Neuronal stem cell (in vitro differentiated cells): ENCODE results near the gene DTD2.

Experiments
- DNase-seq: peaks from one replicate; pipeline ENCODE4 v3.0.0-alpha.2; 2013; ENCODE audit warnings: low spot score
- H2AFZ ChIP-seq: one replicate; pipeline ENCODE4 v1.6.1; 2013; ENCODE audit warnings: mild to moderate bottlenecking, low read length, inconsistent platforms
- H2AK5ac ChIP-seq: 2 replicates; pipeline ENCODE4 v1.6.1; 2013; ENCODE audit warnings: low read depth, mild to moderate bottlenecking, inconsistent platforms, low read length, moderate library complexity, mixed read lengths
- H2BK120ac ChIP-seq: 2 replicates; pipeline ENCODE4 v1.6.1; 2013; ENCODE audit warnings: low read depth, mild to moderate bottlenecking, inconsistent platforms, low read length, moderate library complexity, mixed read lengths
- H2BK12ac ChIP-seq: one replicate; pipeline ENCODE4 v1.6.1; 2013; ENCODE audit warnings: low read length, inconsistent platforms
- H2BK15ac ChIP-seq: 2 replicates; pipeline ENCODE4 v1.6.1; 2013; ENCODE audit warnings: mild to moderate bottlenecking, low read length, inconsistent platforms, mixed read lengths
- H2BK5ac ChIP-seq: one replicate; pipeline ENCODE4 v1.6.1; 2013; ENCODE audit warnings: inconsistent platforms, mild to moderate bottlenecking, low read length, moderate library complexity
- H3K14ac ChIP-seq: one replicate; pipeline ENCODE4 v1.6.1; 2013; ENCODE audit warnings: low read length, inconsistent platforms
- H3K18ac ChIP-seq: 2 replicates; pipeline ENCODE4 v1.6.1; 2013; ENCODE audit warnings: low read length, inconsistent platforms
- H3K23ac ChIP-seq: 2 replicates; pipeline ENCODE4 v1.6.1; 2013; ENCODE audit warnings: low read depth, mild to moderate bottlenecking, mixed read lengths, low read length, inconsistent platforms; ENCODE audit not compliant: poor library complexity
- H3K27ac ChIP-seq: replicated peaks from 3 replicates; pipeline ENCODE4 v1.5.1; 2013; ENCODE audit warnings: low read length, inconsistent platforms
- H3K27me3 ChIP-seq, 3 experiments: 2 replicates each; pipeline ENCODE4 v1.6.1; 2013; ENCODE audit warnings: low read length in 3 of 3, mild to moderate bottlenecking in 2 of 3, inconsistent platforms in 1 of 3, low read depth in 1 of 3, mixed read lengths in 1 of 3, moderate library complexity in 1 of 3; ENCODE audit not compliant: control insufficient read depth in 3 of 3, insufficient read depth in 3 of 3
- H3K36me3 ChIP-seq, 2 donors: replicated peaks in 1 of 2; 2 replicates each; pipeline ENCODE4 v1.6.1; 2013; ENCODE audit warnings: low read length in 2 of 2; ENCODE audit not compliant: control insufficient read depth in 2 of 2, insufficient read depth in 2 of 2
- H3K4ac ChIP-seq: 2 replicates; pipeline ENCODE4 v1.6.1; 2013; ENCODE audit warnings: inconsistent platforms, mild to moderate bottlenecking, low read length, moderate library complexity
- H3K4me1 ChIP-seq, 2 donors: 1 replicate in 1 of 2; 2 replicates in 1 of 2; pipeline ENCODE4 v1.6.1; 2013; ENCODE audit warnings: low read length in 2 of 2, low read depth in 1 of 2; ENCODE audit not compliant: control insufficient read depth in 2 of 2, insufficient read depth in 1 of 2
- H3K4me2 ChIP-seq: one replicate; pipeline ENCODE4 v1.6.1; 2013; ENCODE audit warnings: mild to moderate bottlenecking, low read length, inconsistent platforms; ENCODE audit not compliant: insufficient read depth, poor library complexity, severe bottlenecking
- H3K4me3 ChIP-seq, 2 donors: 2 replicates each; pipeline ENCODE4 v1.5.1; 2013; ENCODE audit warnings: low read length in 2 of 2, mild to moderate bottlenecking in 2 of 2, inconsistent platforms in 1 of 2, moderate library complexity in 1 of 2
- H3K79me1 ChIP-seq: one replicate; pipeline ENCODE4 v1.6.1; 2013; ENCODE audit warnings: low read depth, mild to moderate bottlenecking, inconsistent platforms, low read length, moderate library complexity
- H3K9ac ChIP-seq: one replicate; pipeline ENCODE4 v1.6.1; 2013; ENCODE audit warnings: mild to moderate bottlenecking, low read depth, low read length, inconsistent platforms; ENCODE audit not compliant: poor library complexity
- H3K9me3 ChIP-seq, 2 donors: replicated peaks in 1 of 2; 2 replicates each; pipeline versions ENCODE3 to v1.6.1; 2013; ENCODE audit warnings: low read length in 2 of 2, mild to moderate bottlenecking in 2 of 2, inconsistent platforms in 1 of 2, low read depth in 1 of 2, mixed read lengths in 1 of 2, moderate library complexity in 1 of 2; ENCODE audit not compliant: control insufficient read depth in 2 of 2, insufficient read depth in 1 of 2
- H4K8ac ChIP-seq: one replicate; pipeline ENCODE4 v1.6.1; 2013; ENCODE audit warnings: low read depth, mild to moderate bottlenecking, inconsistent platforms, low read length, moderate library complexity
- H4K91ac ChIP-seq: one replicate; pipeline ENCODE4 v1.6.1; 2013; ENCODE audit warnings: low read length, low read depth, mild to moderate bottlenecking, inconsistent platforms; ENCODE audit not compliant: poor library complexity
- WGBS, 2 donors: extraction: QIAGEN DNeasy Blood & Tissue Kit; methylation state at CpG; one replicate each; pipeline ENCODE4 v1.1.7; 2013; ENCODE audit warnings: missing lambda C conversion rate in 2 of 2, mixed read lengths in 1 of 2; ENCODE audit not compliant: insufficient read length in 2 of 2, insufficient replicate concordance in 1 of 2; ENCODE audit errors: extremely low coverage in 2 of 2; 5-methylcytosine and 5-hydroxymethylcytosine counted together

The DTD2 gene

DNA sequence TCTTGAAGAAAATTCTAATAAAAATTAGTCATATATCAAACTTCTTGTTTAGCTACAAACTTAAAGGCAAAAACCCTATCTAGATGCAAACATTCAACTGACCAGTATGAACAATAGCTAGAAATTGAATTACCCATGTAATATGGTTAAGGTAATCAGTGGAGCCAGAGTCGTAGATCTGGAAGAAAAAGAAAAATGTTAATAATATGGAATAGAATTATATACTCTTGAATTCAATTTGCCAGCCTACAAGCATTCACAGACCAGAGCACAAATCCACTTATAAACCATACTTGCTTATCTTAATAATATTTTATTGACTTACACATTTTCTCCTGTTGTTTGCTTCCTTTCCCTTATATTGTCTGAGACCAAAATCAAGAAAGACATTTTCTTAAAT, 29.3 kb downstream of the DTD2 start:
- Histone ChIP-seq H3K9ac (no peak overlapping the region), H3K23ac (no peak overlapping the region), H3K4me1 (peaks cover 0 to 2% of the 10 kb centered on the region in 2 donors), H3K4ac (no peak overlapping the region), H3K27ac (no peak overlapping the region), H3K9me3 (peaks cover 0 to 13% of the 10 kb centered on the region in 2 donors), H3K36me3 (no peaks in the 10 kb centered on the region), H2BK120ac (no peak overlapping the region), H2BK12ac (no peak overlapping the region), H3K27me3 (no peaks in the 10 kb centered on the region), H3K14ac (no peak overlapping the region), H2AK5ac (no peak overlapping the region), H3K79me1 (no peaks in the 10 kb centered on the region), H4K91ac (no peak overlapping the region), H3K4me3 (no peak overlapping the region), H3K18ac (no peak overlapping the region), H2BK5ac (no peak overlapping the region), H2AFZ (no peak overlapping the region), H2BK15ac (no peak overlapping the region), H4K8ac (no peak overlapping the region), H3K4me2 (no peak overlapping the region)
- WGBS, 2 donors, result no CpG with 5 or more reads among the region's 1 CpG
- DNase-seq, result no peak

GRCh38 chr14:31426663-31427062, 30.6 kb downstream of the DTD2 start:
- peaks cover 0 to 5% of the 10 kb centered on the region in 2 donors for H3K9me3 ChIP-seq
- no peak overlapping the region for H2BK5ac ChIP-seq
- no peak overlapping the region for H3K14ac ChIP-seq
- no peaks in the 10 kb centered on the region for H3K79me1 ChIP-seq
- no peak overlapping the region for H2BK15ac ChIP-seq
- H3K23ac ChIP-seq, result no peak overlapping the region
- DNase-seq, result no peak
- no peak overlapping the region for H2AK5ac ChIP-seq
- H4K8ac ChIP-seq, result no peak overlapping the region
- H3K4me2 ChIP-seq, result no peak overlapping the region
- H3K9ac ChIP-seq, result no peak overlapping the region
- no peaks in the 10 kb centered on the region for H3K27me3 ChIP-seq
- peaks cover 0 to 2% of the 10 kb centered on the region in 2 donors for H3K4me1 ChIP-seq
- H3K27ac ChIP-seq, result no peak overlapping the region
- no CpG with 5 or more reads among the region's 2 CpGs for WGBS, 2 donors
- no peaks in the 10 kb centered on the region for H3K36me3 ChIP-seq
- H2BK120ac ChIP-seq, result no peak overlapping the region
- H3K4ac ChIP-seq, result no peak overlapping the region
- no peak overlapping the region for H2AFZ ChIP-seq
- H3K4me3 ChIP-seq, result no peak overlapping the region
- no peak overlapping the region for H2BK12ac ChIP-seq
- no peak overlapping the region for H4K91ac ChIP-seq
- H3K18ac ChIP-seq, result no peak overlapping the region

- Histone ChIP-seq H3K4me2 (no peak overlapping the region), H4K91ac (no peak overlapping the region), H3K14ac (no peak overlapping the region), H3K4me1 (peaks cover 0 to 2% of the 10 kb centered on the region in 2 donors), H3K9me3 (no peaks in the 10 kb centered on the region), H2BK15ac (no peak overlapping the region), H3K4ac (no peak overlapping the region), H3K27me3 (no peaks in the 10 kb centered on the region), H4K8ac (no peak overlapping the region), H2BK120ac (no peak overlapping the region), H2AFZ (no peak overlapping the region), H3K36me3 (no peaks in the 10 kb centered on the region), H3K23ac (no peak overlapping the region), H3K27ac (no peak overlapping the region), H3K4me3 (no peak overlapping the region), H3K79me1 (no peaks in the 10 kb centered on the region), H2BK5ac (no peak overlapping the region), H3K9ac (no peak overlapping the region), H2AK5ac (no peak overlapping the region), H2BK12ac (no peak overlapping the region), H3K18ac (no peak overlapping the region)
- no peak for DNase-seq
Measured at GRCh38 chr14:31425905-31426304, 31.4 kb downstream of the DTD2 start.

DNA sequence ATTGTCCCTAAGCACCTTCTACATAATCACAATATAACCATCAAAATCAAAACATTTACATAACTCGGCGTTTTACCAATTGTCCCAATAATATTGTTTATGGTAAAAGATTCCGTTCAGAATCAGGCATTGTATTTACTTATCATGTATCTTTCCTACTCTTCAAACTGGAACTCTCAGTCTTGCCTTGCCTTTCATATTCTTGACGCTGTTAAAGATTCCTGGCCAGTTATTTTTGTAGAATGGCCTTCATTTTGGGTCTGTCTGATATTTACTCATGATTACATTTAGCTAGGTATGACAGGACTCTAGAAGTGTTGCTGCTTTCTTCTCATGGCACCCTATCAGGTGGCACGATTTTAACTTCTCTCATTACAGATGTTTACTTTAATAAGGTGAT, 36.1 kb downstream of the DTD2 start:
- no peak overlapping the region for H3K23ac ChIP-seq
- no peak overlapping the region for H2BK120ac ChIP-seq
- H3K4me1 ChIP-seq, result peaks cover 0 to 4% of the 10 kb centered on the region in 2 donors
- H4K91ac ChIP-seq, result no peak overlapping the region
- no peaks in the 10 kb centered on the region for H3K79me1 ChIP-seq
- H2AFZ ChIP-seq, result peak overlapping the region; percentile 98
- no peak for DNase-seq
- peak overlapping the region in 1 of 2 donors; percentile 90 for H3K4me3 ChIP-seq
- no peak overlapping the region for H3K4ac ChIP-seq
- H3K9ac ChIP-seq, result no peak overlapping the region
- H3K27me3 ChIP-seq, result no peaks in the 10 kb centered on the region
- no peak overlapping the region for H2AK5ac ChIP-seq
- no peaks in the 10 kb centered on the region for H3K9me3 ChIP-seq
- H3K36me3 ChIP-seq, result no peaks in the 10 kb centered on the region
- 100% methylated on average over 2 of the region's 5 CpGs; no CpG with 5 or more reads in 1 of the 2 donors for WGBS, 2 donors
- no peak overlapping the region for H2BK5ac ChIP-seq
- H3K18ac ChIP-seq, result no peak overlapping the region
- H2BK12ac ChIP-seq, result no peak overlapping the region
- no peak overlapping the region for H3K4me2 ChIP-seq
- H4K8ac ChIP-seq, result no peak overlapping the region
- no peak overlapping the region for H2BK15ac ChIP-seq
- H3K14ac ChIP-seq, result no peak overlapping the region
- no peak overlapping the region for H3K27ac ChIP-seq
